K562 (cell line): ENCODE data around the gene VAMP8.

ENCODE experiments used
- CBX8 ChIP-seq: fragments of 200-600 bp; sonication (generic); IDR thresholded peaks from 2 replicates; pipeline ENCODE4 v1.6.1; 2012; ENCODE audit warnings: borderline replicate concordance, mixed run types, low read depth, mild to moderate bottlenecking, moderate library complexity, mixed read lengths, low read length, control low read depth, inconsistent platforms; ENCODE audit not compliant: poor library complexity, severe bottlenecking; ENCODE audit errors: extremely low read depth
- USF2 ChIP-seq: sonication (generic); formaldehyde crosslinking; IDR thresholded peaks from 2 replicates; pipeline ENCODE4 v1.5.0; 2020; ENCODE audit warnings: missing genetic modification reagents

GRCh38 chr2:85537600-85538506 lies 39.5 kb upstream of the VAMP8 start:
- TF ChIP-seq USF2 (no peak), CBX8 (no peak)
